Lower lobe of right lung (tissue), 2 donors: ENCODE data around the gene COX15. TPM values are rescaled to one million over a fixed set of nuclear protein-coding genes. Genes with fewer than 3 reads are reported as not detected.
A peak's percentile ranks its signal among the peaks of the same experiment; 100 is the strongest.

Source experiments
- ATAC-seq, 2 donors: fragments of 200-7000 bp; cut with Tn5 transposase; one replicate each; pipeline ENCODE4 v1.9.1; 2020 to 2022; ENCODE audit warnings: mild to moderate bottlenecking in 2 of 2, moderate library complexity in 2 of 2
- DNase-seq: peaks from one replicate; pipeline ENCODE4 v3.0.0-alpha.2; 2020
- H3K27ac ChIP-seq: fragments of 200-600 bp; one replicate; pipeline ENCODE4 v1.8.0; 2022
- H3K27me3 ChIP-seq: fragments of 200-600 bp; one replicate; pipeline ENCODE4 v1.8.0; 2022; ENCODE audit warnings: low read depth
- H3K36me3 ChIP-seq: fragments of 200-600 bp; one replicate; pipeline ENCODE4 v1.8.0; 2022; ENCODE audit warnings: mild to moderate bottlenecking
- H3K4me1 ChIP-seq: fragments of 200-600 bp; one replicate; pipeline ENCODE4 v1.8.0; 2022
- H3K4me3 ChIP-seq: fragments of 200-600 bp; one replicate; pipeline ENCODE4 v1.8.0; 2022; ENCODE audit warnings: mild to moderate bottlenecking
- H3K9me3 ChIP-seq: fragments of 200-600 bp; one replicate; pipeline ENCODE4 v1.8.0; 2022
- CTCF ChIP-seq: fragments of 200-600 bp; IDR thresholded peaks from one replicate; pipeline ENCODE4 v1.8.0; 2022; ENCODE audit warnings: antibody characterized with exemption, mild to moderate bottlenecking
- intact Hi-C: fragments of 100-400 bp; cut with DNase I; formaldehyde crosslinking; loops from one replicate; pipeline ENCODE4 v1.11.0; 2022
- long read RNA-seq: library from polyadenylated mRNA; unstranded; transcript quantifications from one replicate; pipeline ENCODE4 v2.0.0, GENCODE V29; 2021
- total RNA-seq: library from RNA; stranded (reverse); fragmentation: NEBNext Ultra II Directional; extraction: Animal tissue kit (Norgen Biotek cat#: 25700); gene quantifications from one replicate; pipeline ENCODE4 v1.2.1, GENCODE V29; 2021
- donor health status: DM: no; HTN: yes; CAD: no; lungs with severe emphysema.

Gene COX15
- 33.1 TPM for total RNA-seq
- long read RNA-seq, transcript COX15-201 (9 exons, 2,356 nt), result major isoform, 34 of 47 reads
- long read RNA-seq, partial matches to known transcripts, result 5 of 47 reads
- long read RNA-seq, other reads (novel, unspliced or antisense), result 7 of 47 reads

DNA sequence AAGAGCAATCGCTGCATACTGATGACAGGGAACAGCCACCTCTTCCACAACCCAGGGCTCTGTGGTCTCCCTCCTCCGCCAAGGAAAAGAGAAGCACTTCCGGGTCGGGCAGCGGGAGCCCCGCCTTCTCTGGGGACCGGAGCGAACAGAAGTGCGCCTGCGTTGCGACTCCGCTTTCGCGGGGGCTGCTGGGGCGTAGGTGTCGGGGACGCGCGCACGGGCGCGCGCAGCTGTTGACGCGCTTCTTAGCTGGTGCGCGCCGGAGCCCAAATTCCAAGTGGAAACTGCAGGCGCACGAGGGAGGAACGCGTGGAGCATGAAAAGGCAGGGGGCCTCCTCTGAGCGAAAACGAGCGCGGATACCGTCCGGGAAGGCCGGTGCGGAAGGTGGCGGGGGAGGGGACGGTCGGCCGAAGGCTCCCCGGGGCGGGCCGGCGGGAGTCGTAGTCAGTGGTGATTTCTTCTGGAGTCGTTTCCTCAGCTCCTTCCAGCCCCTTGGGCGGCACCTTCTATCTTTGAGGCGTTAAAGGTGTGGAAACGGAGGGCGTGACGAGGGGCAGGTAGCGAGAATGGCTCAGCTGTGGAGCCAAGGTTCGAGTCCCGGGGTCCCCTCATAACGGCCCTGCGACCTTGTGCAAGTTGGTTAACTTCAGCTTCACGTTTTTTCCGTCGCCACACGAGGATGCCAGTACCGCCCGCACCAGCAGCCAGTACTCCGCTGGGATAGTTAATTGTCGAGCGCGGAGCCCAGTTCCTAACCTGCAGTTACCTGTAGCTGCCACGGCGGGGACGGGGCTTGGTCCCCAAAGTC lies at the start of gene COX15, which contains the start of gene CUTC:
TSS of gene COX15 (minus strand) at position 95 of the 810 bp plus-strand sequence. CDS start at position 17, 78 bp downstream.
TSS of gene CUTC (plus strand) at position 202 of the 810 bp plus-strand sequence. CDS start at position 317, 115 bp downstream.
- ATAC-seq (peak; percentile 97 to 98), DNase-seq (peak; percentile 98)
- H3K27me3 ChIP-seq, result no peaks in the 10 kb centered on the region
- intact Hi-C loops, result no loop called here
- H3K4me1 ChIP-seq, result peaks cover 38% of the 10 kb centered on the region
- H3K9me3 ChIP-seq, result no peaks in the 10 kb centered on the region
- peak within 1 kb of the TSS; percentile 94 for H3K27ac ChIP-seq
- H3K4me3 ChIP-seq, result peak within 1 kb of the TSS; percentile 98
- peaks cover 31% of the 10 kb centered on the region for H3K36me3 ChIP-seq
- peak; percentile 42 for TF ChIP-seq CTCF

DNA sequence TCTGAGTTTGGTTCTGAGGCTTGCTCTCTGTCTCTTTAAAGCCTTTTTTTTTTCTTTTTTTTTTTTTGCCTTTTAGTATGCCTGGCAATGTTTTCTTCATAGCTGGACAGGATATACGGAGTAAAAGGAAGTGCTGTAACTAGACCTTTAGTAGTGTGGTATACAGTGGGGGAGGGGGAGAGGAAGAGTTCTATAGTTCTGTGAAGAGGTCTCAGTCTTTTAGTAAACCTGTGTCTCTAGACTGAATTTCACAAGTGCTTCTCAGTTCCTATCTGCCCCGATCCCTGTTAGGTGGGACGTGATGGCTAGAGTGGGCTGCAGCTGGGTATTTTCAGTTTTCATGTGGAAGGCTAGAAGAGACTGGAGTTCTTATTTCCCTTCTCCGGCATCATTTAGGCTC lies 47.4 kb upstream of the COX15 start:
- TF ChIP-seq CTCF, result no peak
- Histone ChIP-seq H3K4me1 (peaks cover 4% of the 10 kb centered on the region), H3K9me3 (no peaks in the 10 kb centered on the region), H3K4me3 (no peak overlapping the region), H3K27me3 (no peaks in the 10 kb centered on the region), H3K36me3 (no peaks in the 10 kb centered on the region), H3K27ac (peak overlapping the region; percentile 46)
- DNase-seq, result no peak
- intact Hi-C loops, result no loop called here
- ATAC-seq, result peak; percentile 61 to 72

DNA sequence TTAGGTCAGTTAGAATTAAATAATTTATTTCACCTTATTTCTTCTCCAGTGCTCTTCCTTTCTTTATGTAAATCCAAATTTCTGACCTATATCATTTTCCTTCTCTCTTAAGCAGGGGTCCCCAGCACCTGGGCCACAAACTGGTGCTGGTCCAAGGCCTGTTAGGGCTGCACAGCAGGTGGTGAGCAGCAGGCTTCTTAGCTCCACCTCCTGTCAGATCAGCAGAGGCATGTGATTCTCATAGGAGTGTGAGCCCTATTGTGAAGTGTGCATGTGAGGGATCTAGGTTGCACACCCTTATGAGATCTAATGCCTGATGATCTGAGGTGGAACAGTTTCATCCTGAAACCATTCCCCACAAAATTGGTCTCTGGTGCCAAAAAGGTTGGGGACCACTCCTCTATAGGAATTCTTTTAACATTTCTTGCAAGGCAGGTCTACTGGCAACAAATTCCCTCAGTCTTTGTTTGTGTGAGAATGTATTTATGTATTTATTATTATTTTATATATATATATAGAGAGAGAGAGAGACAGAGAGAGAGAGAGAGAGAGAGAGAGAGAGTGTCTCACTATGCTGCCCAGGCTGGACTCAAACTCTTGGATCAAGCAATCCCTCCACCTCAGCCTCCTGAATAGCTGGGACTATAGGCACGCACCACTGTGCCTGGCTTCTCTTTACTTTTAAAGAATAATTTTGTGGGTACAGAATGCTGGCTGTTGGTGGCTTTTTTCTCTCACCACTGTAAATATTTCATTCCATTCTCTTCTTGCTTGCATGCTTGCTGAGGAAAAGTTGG lies 46.2 kb upstream of the COX15 start:
- no peaks in the 10 kb centered on the region for H3K27me3 ChIP-seq
- no peak overlapping the region for H3K4me3 ChIP-seq
- H3K36me3 ChIP-seq, result no peaks in the 10 kb centered on the region
- intact Hi-C loops, result no loop called here
- peaks cover 4% of the 10 kb centered on the region for H3K4me1 ChIP-seq
- no peak for ATAC-seq
- H3K9me3 ChIP-seq, result no peaks in the 10 kb centered on the region
- no peak overlapping the region for H3K27ac ChIP-seq
- TF ChIP-seq CTCF, result no peak
- DNase-seq, result no peak

GRCh38 chr10:99775850-99776249 lies 43.9 kb upstream of the COX15 start:
- no peaks in the 10 kb centered on the region for H3K27me3 ChIP-seq
- DNase-seq, result no peak
- no peak overlapping the region for H3K27ac ChIP-seq
- no peaks in the 10 kb centered on the region for H3K36me3 ChIP-seq
- ATAC-seq, result peak in 1 of 2 donors; percentile 50
- peaks cover 4% of the 10 kb centered on the region for H3K4me1 ChIP-seq
- H3K4me3 ChIP-seq, result no peak overlapping the region
- H3K9me3 ChIP-seq, result no peaks in the 10 kb centered on the region
- intact Hi-C loops, result no loop called here
- no peak for TF ChIP-seq CTCF

GRCh38 chr10:99770408-99771045 lies 38.6 kb upstream of the COX15 start:
- Histone ChIP-seq H3K4me1 (no peaks in the 10 kb centered on the region), H3K27ac (no peak overlapping the region), H3K36me3 (no peaks in the 10 kb centered on the region), H3K9me3 (no peaks in the 10 kb centered on the region), H3K4me3 (no peak overlapping the region), H3K27me3 (no peaks in the 10 kb centered on the region)
- intact Hi-C loops, result no loop called here
- DNase-seq, result no peak
- ATAC-seq, result no peak
- TF ChIP-seq CTCF, result no peak
